SK-N-SH treated with all-trans-retinoic acid at 6 μM for 48 hours (cell line): ENCODE data around the gene RIMS4.

Experiments
- ARNTL ChIP-seq: fragments of 450-650 bp; formaldehyde crosslinking; IDR thresholded peaks from 2 replicates; pipeline ENCODE4 v1.5.0; 2020; ENCODE audit warnings: low read depth, mild to moderate bottlenecking, moderate library complexity, borderline replicate concordance
- ESRRG ChIP-seq: fragments of 250-450 bp; sonication (Bioruptor Pico); IDR thresholded peaks from 2 replicates; pipeline ENCODE4 v1.6.1; 2021; ENCODE audit warnings: mild to moderate bottlenecking
- ISL1 ChIP-seq: fragments of 250-450 bp; sonication (Bioruptor Pico); IDR thresholded peaks from 2 replicates; pipeline ENCODE4 v2.1.2; 2022; ENCODE audit warnings: mild to moderate bottlenecking, moderate library complexity
- PATZ1 ChIP-seq: fragments of 250-450 bp; sonication (Bioruptor Pico); IDR thresholded peaks from 2 replicates; pipeline ENCODE4 v1.8.0; 2020; ENCODE audit warnings: mild to moderate bottlenecking, moderate library complexity, borderline replicate concordance
- PPARA ChIP-seq: fragments of 250-450 bp; sonication (Bioruptor Pico); IDR thresholded peaks from 2 replicates; pipeline ENCODE4 v1.5.0; 2020; ENCODE audit warnings: mild to moderate bottlenecking, borderline replicate concordance
- RARB ChIP-seq: fragments of 250-450 bp; sonication (Bioruptor Pico); IDR thresholded peaks from 2 replicates; pipeline ENCODE4 v1.8.0; 2021; ENCODE audit warnings: mild to moderate bottlenecking, moderate library complexity
- TF ChIP-seq, protein P1 (sequence below): fragments of 250-450 bp; sonication (Bioruptor Pico); IDR thresholded peaks from 2 replicates; pipeline ENCODE4 v1.5.0; 2020; ENCODE audit warnings: mild to moderate bottlenecking, moderate library complexity

DNA sequence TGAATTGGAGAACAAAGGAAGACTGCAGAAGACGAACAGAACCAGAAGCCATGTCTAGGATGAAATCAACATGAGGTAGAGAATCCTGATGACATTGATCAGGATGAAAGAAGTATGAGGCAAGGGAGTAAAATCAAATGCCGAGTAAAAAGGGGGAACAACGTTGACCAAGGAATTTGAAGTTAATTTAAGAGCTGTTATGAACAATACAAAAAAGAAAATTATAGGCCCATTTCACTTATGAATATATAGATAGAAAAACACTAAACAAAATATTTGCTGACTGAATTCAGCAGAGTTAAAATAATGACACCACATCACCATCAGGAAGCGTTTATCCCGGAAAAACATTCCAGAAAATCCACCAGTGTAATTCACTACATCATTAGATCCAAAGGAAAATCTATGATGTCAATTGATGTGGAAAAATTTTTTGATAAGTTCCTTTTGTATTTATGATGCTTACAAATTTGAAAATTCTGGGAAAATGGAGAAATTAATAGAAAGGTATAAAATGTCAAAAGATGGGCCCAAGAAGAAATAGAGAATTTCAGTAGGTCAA, 103.2 kb downstream of the RIMS4 start:
- TF ChIP-seq PATZ1 (CRISPR knock-in tag), result no peak
- TF ChIP-seq ISL1 (CRISPR knock-in tag), result no peak
- TF ChIP-seq, protein P1, sequence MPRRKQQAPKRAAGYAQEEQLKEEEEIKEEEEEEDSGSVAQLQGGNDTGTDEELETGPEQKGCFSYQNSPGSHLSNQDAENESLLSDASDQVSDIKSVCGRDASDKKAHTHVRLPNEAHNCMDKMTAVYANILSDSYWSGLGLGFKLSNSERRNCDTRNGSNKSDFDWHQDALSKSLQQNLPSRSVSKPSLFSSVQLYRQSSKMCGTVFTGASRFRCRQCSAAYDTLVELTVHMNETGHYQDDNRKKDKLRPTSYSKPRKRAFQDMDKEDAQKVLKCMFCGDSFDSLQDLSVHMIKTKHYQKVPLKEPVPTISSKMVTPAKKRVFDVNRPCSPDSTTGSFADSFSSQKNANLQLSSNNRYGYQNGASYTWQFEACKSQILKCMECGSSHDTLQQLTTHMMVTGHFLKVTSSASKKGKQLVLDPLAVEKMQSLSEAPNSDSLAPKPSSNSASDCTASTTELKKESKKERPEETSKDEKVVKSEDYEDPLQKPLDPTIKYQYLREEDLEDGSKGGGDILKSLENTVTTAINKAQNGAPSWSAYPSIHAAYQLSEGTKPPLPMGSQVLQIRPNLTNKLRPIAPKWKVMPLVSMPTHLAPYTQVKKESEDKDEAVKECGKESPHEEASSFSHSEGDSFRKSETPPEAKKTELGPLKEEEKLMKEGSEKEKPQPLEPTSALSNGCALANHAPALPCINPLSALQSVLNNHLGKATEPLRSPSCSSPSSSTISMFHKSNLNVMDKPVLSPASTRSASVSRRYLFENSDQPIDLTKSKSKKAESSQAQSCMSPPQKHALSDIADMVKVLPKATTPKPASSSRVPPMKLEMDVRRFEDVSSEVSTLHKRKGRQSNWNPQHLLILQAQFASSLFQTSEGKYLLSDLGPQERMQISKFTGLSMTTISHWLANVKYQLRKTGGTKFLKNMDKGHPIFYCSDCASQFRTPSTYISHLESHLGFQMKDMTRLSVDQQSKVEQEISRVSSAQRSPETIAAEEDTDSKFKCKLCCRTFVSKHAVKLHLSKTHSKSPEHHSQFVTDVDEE (CRISPR knock-in tag), result no peak
- no peak for TF ChIP-seq RARB (CRISPR knock-in tag)
- no peak for TF ChIP-seq ARNTL (CRISPR knock-in tag)
- TF ChIP-seq PPARA, result no peak
- TF ChIP-seq ESRRG (CRISPR knock-in tag), result no peak
